HG03064 (cell line): ENCODE data around the gene ZFP14.

Source experiments
- ATAC-seq: cut with Tn5 transposase; IDR thresholded peaks from one replicate; pipeline ENCODE4 v1.9.1; 2021; ENCODE audit warnings: low read depth; ENCODE audit not compliant: unreplicated experiment

Gene ZFP14

GRCh38 chr19:36378625-36379509 lies at the start of gene ZFP14:
Gene ZFP14 (minus strand): TSS chr19:36379201. CDS start chr19:36367892, 11,309 bp downstream.
- peak; percentile 93 for ATAC-seq

DNA sequence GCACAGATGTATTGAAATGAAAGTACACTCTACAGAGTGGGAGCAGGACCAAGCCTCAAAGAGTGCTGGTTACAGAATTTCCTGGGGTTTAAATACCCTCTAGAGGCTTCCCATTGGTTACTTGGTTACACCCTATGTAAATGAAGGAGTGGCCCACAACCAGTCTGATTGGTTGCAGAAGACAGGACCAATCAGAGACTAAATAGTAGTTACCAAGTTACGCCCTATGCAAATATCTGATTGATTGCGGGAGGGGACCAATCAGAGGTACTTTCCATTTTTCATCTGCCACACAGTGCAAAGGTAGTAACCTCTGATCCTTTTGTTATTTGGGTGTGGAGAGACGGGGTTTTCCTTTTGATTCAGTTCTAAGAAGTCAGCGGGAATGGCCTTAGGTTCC lies 44.9 kb upstream of the ZFP14 start:
- ATAC-seq: no peak

DNA sequence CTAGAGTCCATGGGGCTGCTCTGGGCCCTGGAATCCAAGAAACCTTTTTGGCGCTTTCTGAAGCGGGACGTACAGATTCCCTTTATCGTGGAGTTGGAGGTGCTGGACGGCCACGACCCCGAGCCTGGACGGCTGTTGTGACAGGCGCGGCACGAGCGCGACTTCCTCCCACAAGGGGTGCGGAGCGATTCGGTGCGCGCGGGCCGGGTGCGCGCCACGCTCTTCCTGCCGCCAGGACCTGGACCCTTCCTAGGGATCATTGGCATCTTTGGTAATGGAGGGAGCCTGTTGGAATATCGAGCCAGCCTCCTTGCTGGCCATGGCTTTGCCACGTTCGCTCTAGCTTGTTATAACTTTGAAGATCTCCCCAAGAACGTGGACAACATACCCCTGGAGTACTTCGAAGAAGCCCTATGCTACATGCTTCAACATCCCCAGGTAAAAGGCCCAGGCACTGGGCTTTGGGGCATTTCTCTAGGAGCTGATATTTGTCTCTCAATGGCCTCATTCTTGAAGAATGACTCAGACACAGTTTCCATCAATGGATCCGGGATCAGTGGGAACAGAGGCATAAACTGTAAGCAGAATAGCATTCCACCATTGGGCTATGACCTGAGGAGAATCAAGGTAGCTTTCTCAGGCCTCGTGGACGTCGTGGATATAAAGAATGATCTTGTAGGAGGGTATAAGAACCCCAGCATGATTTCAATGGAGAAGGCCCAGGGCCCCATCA lies 42.9 kb upstream of the ZFP14 start:
- no peak for ATAC-seq

GRCh38 chr19:36420961-36421748 lies 42.2 kb upstream of the ZFP14 start:
- no peak for ATAC-seq

- peak; percentile 90 for ATAC-seq
Measured at GRCh38 chr19:36418287-36419001, 39.4 kb upstream of the ZFP14 start, which contains the start of gene ZFP82. Gene ZFP82 (minus strand): TSS chr19:36418644. CDS start chr19:36409789, 8,855 bp downstream.

GRCh38 chr19:36417752-36418286 lies 38.8 kb upstream of the ZFP14 start:
- ATAC-seq: no peak

GRCh38 chr19:36409841-36410240 lies 30.8 kb upstream of the ZFP14 start:
- no peak for ATAC-seq

GRCh38 chr19:36408101-36408500 lies 29.1 kb upstream of the ZFP14 start:
- no peak for ATAC-seq

DNA sequence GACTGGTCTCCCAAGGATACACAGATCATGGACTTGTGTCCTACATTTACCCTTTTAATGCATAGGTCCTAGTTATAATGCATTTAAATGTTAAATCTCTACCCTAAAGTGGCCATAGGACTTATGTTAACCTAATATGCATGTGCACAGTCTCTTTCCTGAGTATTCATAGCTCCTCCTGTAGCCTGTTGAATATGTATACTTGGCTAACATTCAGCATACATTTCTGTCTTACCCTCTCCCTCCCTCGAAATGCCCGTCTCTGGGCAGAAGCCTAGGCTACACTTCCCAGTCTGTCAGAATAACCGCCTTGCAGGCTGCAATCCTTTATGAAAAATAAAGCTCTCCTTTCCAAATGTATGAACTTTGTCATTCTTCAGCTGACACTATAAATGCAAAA lies 25.5 kb upstream of the ZFP14 start:
- no peak for ATAC-seq

- no peak for ATAC-seq
Measured at GRCh38 chr19:36401475-36401874, 22.5 kb upstream of the ZFP14 start.

DNA sequence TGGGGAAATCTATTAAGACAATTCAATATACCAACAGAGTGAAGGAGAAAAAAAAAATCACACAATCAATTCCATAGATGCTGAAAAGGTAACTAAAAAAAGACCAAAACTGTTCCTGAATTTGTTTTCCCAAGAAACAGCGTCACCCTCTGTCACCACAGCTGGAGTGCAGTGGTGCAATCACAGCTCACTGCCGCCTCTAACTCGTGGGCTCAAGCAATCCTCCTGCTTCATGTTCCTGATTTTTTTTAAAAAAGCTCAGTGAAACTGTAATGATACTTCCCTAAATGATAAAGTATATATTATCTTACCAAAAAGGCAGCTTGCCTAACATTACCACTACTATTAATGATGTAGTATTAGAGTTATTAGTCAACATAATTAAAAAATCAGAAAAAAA lies 19.6 kb upstream of the ZFP14 start:
- ATAC-seq: no peak

- no peak for ATAC-seq
Measured at GRCh38 chr19:36392916-36393673, 14.1 kb upstream of the ZFP14 start.

GRCh38 chr19:36379510-36379819 lies 464 bp upstream of the ZFP14 start:
- ATAC-seq: no peak

- no peak for ATAC-seq
Measured at GRCh38 chr19:36377541-36378178, 1.3 kb downstream of the ZFP14 start.

DNA sequence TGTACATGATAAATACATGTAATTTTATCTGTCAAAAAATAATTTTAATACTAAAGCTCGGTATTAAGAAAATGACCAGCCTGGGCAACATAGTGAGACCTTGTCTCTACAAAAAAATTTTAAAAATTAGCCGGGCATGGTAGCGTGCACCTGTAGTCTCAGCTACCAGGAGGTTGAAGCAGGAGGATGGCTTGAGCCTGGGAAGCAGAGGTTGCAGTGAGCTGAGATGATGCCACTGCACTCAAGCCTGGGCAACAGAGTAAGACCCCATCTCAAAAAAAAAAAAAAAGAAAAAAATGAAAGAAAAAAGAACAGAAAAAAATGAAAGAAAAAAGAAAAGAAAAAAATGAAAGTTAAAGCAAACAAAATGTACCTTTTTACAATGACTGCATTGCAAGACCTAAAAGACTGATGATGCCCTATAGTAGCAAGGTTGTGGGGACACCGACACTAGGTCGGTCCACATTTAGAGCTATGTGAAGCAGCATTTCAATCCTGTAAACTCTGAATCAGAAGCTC lies 5.3 kb downstream of the ZFP14 start:
- no peak for ATAC-seq

- no peak for ATAC-seq
Measured at GRCh38 chr19:36371886-36372285, 7.1 kb downstream of the ZFP14 start.

DNA sequence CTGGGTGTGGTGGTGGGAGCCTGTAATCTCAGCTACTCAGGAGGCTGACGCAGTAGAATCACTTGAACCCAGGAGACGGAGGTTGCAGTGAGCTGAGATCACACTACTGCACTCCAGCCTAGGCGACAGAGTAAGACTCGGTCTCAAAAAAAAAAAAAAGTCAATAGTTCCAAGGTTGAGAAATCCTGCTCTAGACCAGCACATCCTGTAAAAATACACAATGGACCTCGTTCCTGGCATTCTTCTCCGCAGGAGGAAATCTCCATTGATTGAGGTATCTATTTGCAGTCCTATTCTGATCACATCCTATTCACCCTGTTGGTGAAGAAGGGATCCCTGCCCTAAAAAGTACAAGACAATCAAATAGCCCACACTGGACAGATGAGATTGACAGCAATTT lies 15.2 kb downstream of the ZFP14 start:
- no peak for ATAC-seq

DNA sequence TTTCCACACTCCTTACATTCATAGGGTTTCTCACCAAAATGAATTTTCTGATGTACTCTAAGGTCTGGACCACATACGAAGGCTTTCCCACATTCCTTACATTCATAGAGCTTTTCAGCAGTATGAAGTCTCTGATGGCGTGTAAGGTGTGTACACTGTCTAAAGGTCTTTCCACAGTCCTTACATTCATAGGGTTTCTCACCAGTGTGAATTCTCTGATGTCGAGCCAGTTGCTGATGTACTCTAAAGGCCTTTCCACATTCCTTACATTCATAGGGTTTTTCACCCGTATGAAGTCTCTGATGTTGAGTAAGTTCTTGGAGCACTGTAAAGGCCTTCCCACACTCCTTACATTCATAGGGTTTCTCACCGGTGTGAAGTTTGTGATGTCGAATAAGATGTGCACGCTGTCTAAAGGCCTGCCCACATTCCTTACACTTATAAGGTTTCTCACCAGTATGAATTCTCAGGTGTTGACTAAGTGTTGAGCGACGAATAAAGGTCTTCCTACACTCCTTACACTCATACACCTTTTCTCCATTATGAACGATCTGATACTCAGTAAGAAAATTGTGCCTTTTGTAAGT lies 38.1 kb downstream of the ZFP14 start:
- no peak for ATAC-seq
